ENCODE results near the gene ERCC6L. TPM values are rescaled to one million over a fixed set of nuclear protein-coding genes. Genes with fewer than 3 reads are reported as not detected.

ERCC6L gene
- total and polyA plus RNA-seq, 7 experiments from 2014 or later: 0.11 to 6.6 (median 0.22) TPM

DNA sequence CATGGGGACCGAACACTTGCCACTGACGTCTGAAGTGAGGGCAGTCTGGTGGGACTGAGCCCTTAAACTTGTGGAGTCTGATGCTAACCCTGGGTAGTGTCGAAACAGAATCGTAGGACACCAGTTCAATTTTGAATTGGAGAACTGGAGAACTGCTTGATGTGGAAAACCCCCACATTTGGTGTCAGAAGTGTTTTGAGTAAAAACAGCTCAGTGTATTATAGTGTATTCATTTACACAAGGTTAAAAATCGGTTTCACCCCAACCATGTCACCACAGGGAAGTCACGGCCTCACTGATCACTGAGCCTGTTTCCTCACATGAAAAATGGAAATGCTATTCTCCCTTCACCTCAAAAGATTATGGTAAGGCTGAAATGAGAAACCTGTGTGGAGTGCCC lies 35.4 kb downstream of the ERCC6L start:
- H3K36me3 Mint-ChIP-seq: peaks cover 0 to 20% (median 17%) of the 10 kb centered on the region in 5 donors
- Histone ChIP-seq H3K27ac (ENCODE audit: low read depth, low read length) (no peak overlapping the region), H3K36me3 (ENCODE audit: control insufficient read depth in 2 of 3, insufficient read depth in 3 of 3, low read length in 3 of 3) (peaks cover 0 to 5% (median 0%) of the 10 kb centered on the region in 3 experiments), H3K4me3 (ENCODE audit: low read length) (no peak overlapping the region), H3K27me3 (ENCODE audit: control insufficient read depth in 2 of 2, insufficient read depth in 2 of 2, low read length in 2 of 2) (no peaks in the 10 kb centered on the region), H3K9me3 (ENCODE audit: control insufficient read depth in 2 of 3, low read length in 3 of 3) (no peaks in the 10 kb centered on the region), H3K4me1 (ENCODE audit: control insufficient read depth in 2 of 2, insufficient read depth in 2 of 2, low read length in 2 of 2) (no peaks in the 10 kb centered on the region)
- H3K27me3 Mint-ChIP-seq: no peaks in the 10 kb centered on the region
- CTCF ChIA-PET: no interaction called here
- POLR2A ChIA-PET: no interaction called here
- H3K4me1 Mint-ChIP-seq: peaks cover 0 to 4% (median 0%) of the 10 kb centered on the region in 7 donors
- no peak overlapping the region for H3K27ac Mint-ChIP-seq
- H3K4me3 Mint-ChIP-seq: no peak overlapping the region
- DNase-seq: no peak
- intact Hi-C loops (cut with micrococcal nuclease): no loop called here
- ATAC-seq: no peak
- H3K9me3 Mint-ChIP-seq: no peaks in the 10 kb centered on the region

DNA sequence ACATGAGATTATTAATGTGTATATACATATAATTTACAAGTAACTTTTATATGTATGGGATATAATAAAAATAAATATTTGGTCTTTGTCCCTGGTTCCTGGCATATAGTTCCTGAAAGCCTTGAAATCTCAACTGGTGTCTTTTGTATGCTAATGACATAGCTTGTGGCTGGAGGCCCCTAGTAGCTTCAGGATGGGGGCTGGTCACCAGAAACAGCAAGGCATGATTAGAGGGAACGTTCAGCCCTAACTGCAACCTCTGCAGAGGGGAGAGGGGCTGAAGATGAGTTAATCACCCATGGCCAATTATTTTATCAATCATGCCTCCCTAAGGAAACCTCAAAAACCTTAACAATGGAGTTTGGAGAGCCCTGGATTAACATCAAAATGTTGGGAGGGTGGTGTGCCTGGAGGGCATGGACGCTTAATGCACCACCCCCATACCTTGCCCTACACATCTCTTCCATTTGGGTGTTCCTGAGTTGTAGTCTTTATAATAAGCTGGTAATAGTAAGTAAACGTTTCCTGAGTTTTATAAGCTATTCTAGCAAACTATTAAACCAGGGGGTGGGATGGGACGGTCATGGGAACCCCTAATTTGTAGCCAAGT lies 35.9 kb downstream of the ERCC6L start:
- no peaks in the 10 kb centered on the region for H3K9me3 Mint-ChIP-seq
- intact Hi-C loops (cut with micrococcal nuclease): no loop called here
- ChIA-PET CTCF (no interaction called here), POLR2A (no interaction called here)
- Histone ChIP-seq H3K4me3 (ENCODE audit: low read length) (no peak overlapping the region), H3K4me1 (ENCODE audit: control insufficient read depth in 2 of 2, insufficient read depth in 2 of 2, low read length in 2 of 2) (no peaks in the 10 kb centered on the region), H3K27ac (ENCODE audit: low read depth, low read length) (no peak overlapping the region), H3K27me3 (ENCODE audit: control insufficient read depth in 2 of 2, insufficient read depth in 2 of 2, low read length in 2 of 2) (no peaks in the 10 kb centered on the region), H3K9me3 (ENCODE audit: control insufficient read depth in 2 of 3, low read length in 3 of 3) (no peaks in the 10 kb centered on the region), H3K36me3 (ENCODE audit: control insufficient read depth in 2 of 3, insufficient read depth in 3 of 3, low read length in 3 of 3) (peaks cover 0 to 8% (median 0%) of the 10 kb centered on the region in 3 experiments)
- H3K27me3 Mint-ChIP-seq: no peaks in the 10 kb centered on the region
- no peak overlapping the region for H3K4me3 Mint-ChIP-seq
- DNase-seq (no peak), ATAC-seq (no peak)
- H3K36me3 Mint-ChIP-seq: peaks cover 0 to 22% (median 15%) of the 10 kb centered on the region in 5 donors
- peaks cover 0 to 4% (median 0%) of the 10 kb centered on the region in 7 donors for H3K4me1 Mint-ChIP-seq
- H3K27ac Mint-ChIP-seq: no peak overlapping the region

DNA sequence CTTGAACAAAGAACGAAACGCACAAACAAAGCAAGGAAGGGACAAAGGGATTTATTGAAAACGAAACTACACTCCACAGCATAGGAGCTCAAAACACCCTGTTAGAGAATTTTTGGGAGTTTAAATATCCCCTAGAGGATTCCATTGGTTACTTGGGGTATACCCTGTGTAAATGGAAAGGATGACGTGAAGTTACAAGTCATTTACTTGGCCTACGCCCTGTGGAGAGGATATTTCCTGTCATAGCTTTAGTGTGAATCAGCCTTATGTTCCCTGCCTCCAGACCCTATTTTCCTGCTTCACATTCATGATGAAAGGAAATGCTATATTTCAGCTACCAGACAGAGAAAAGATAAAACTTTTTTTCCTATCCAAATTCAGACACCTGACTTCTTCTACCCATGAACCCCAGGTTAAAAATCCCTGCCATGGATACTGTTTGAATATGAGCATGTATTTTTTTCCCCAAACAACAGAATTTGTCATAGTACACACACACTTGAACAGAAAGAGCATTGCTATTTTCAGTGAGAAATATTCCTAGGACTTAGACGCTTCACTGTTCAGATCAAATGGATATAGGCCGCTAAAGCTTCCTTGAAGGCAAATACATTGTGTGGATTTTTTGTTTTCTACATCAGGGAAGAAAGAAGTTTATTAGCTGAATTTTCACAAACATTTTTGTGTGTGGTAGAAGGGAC lies 36.8 kb downstream of the ERCC6L start:
- Mint-ChIP-seq H3K27me3 (no peaks in the 10 kb centered on the region), H3K4me3 (no peak overlapping the region), H3K27ac (peak overlapping the region in 1 of 9 donors; percentile 62), H3K36me3 (peaks cover 0 to 17% (median 14%) of the 10 kb centered on the region in 5 donors), H3K4me1 (peaks cover 0 to 4% (median 0%) of the 10 kb centered on the region in 7 donors), H3K9me3 (no peaks in the 10 kb centered on the region)
- Histone ChIP-seq H3K27ac (ENCODE audit: low read depth, low read length) (no peak overlapping the region), H3K4me3 (ENCODE audit: low read length) (no peak overlapping the region), H3K4me1 (ENCODE audit: control insufficient read depth in 2 of 2, insufficient read depth in 2 of 2, low read length in 2 of 2) (no peaks in the 10 kb centered on the region), H3K9me3 (ENCODE audit: control insufficient read depth in 2 of 3, low read length in 3 of 3) (no peaks in the 10 kb centered on the region), H3K27me3 (ENCODE audit: control insufficient read depth in 2 of 2, insufficient read depth in 2 of 2, low read length in 2 of 2) (no peaks in the 10 kb centered on the region), H3K36me3 (ENCODE audit: control insufficient read depth in 2 of 3, insufficient read depth in 3 of 3, low read length in 3 of 3) (peaks cover 0 to 8% (median 0%) of the 10 kb centered on the region in 3 experiments)
- DNase-seq: no peak
- intact Hi-C loops (cut with micrococcal nuclease): no loop called here
- ChIA-PET POLR2A (no interaction called here), CTCF (no interaction called here)
- no peak for ATAC-seq

DNA sequence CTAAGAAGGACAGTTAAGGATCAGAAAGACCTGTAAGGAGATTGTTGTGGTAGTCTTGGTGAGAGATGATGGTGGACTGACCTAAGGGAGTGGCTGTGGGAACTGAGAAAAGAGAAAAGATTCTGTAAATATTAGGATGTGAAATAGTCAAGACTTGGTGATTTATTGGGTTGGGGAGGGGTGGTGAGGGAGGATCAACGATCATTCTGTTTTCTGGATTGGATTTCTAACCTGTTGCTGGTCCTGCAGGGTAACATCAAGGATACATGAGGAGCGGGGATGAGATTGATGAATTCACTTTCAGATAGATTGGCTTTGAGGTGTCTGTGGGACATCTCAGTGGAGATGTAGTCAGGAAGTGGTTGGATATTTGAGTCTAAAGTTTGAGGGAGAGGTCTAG lies 55.9 kb downstream of the ERCC6L start:
- Histone ChIP-seq H3K36me3 (ENCODE audit: control insufficient read depth in 2 of 3, insufficient read depth in 3 of 3, low read length in 3 of 3) (no peaks in the 10 kb centered on the region), H3K9me3 (ENCODE audit: control insufficient read depth in 2 of 3, low read length in 3 of 3) (no peaks in the 10 kb centered on the region), H3K27ac (ENCODE audit: low read depth, low read length) (no peak overlapping the region), H3K27me3 (ENCODE audit: control insufficient read depth in 2 of 2, insufficient read depth in 2 of 2, low read length in 2 of 2) (no peaks in the 10 kb centered on the region), H3K4me3 (ENCODE audit: low read length) (no peak overlapping the region), H3K4me1 (ENCODE audit: control insufficient read depth in 2 of 2, insufficient read depth in 2 of 2, low read length in 2 of 2) (peaks cover 8 to 19% of the 10 kb centered on the region in 2 donors)
- peaks cover 0 to 11% (median 4%) of the 10 kb centered on the region in 5 donors for H3K36me3 Mint-ChIP-seq
- no peaks in the 10 kb centered on the region for H3K9me3 Mint-ChIP-seq
- H3K4me3 Mint-ChIP-seq: no peak overlapping the region
- ATAC-seq (no peak), DNase-seq (no peak)
- POLR2A ChIA-PET: interaction anchor here (0.6 to 0.7 kb wide), 2 partner anchors 275 to 601 kb away, joined by 3 to 6 read pairs; no protein-coding TSS in a partner anchor
- H3K27ac Mint-ChIP-seq: no peak overlapping the region
- H3K4me1 Mint-ChIP-seq: peaks cover 4 to 28% (median 16%) of the 10 kb centered on the region in 7 donors
- H3K27me3 Mint-ChIP-seq: no peaks in the 10 kb centered on the region
- CTCF ChIA-PET: no interaction called here
- intact Hi-C loops (cut with micrococcal nuclease): loop anchor here (5.0 to 10.0 kb wide), 4 partner anchors 51 to 92 kb away; partner anchors contain the start of genes ERCC6L (in 1 of the 2), RPS4X (in 1 of the 2) and RTL5 (in 1 of the 2)

DNA sequence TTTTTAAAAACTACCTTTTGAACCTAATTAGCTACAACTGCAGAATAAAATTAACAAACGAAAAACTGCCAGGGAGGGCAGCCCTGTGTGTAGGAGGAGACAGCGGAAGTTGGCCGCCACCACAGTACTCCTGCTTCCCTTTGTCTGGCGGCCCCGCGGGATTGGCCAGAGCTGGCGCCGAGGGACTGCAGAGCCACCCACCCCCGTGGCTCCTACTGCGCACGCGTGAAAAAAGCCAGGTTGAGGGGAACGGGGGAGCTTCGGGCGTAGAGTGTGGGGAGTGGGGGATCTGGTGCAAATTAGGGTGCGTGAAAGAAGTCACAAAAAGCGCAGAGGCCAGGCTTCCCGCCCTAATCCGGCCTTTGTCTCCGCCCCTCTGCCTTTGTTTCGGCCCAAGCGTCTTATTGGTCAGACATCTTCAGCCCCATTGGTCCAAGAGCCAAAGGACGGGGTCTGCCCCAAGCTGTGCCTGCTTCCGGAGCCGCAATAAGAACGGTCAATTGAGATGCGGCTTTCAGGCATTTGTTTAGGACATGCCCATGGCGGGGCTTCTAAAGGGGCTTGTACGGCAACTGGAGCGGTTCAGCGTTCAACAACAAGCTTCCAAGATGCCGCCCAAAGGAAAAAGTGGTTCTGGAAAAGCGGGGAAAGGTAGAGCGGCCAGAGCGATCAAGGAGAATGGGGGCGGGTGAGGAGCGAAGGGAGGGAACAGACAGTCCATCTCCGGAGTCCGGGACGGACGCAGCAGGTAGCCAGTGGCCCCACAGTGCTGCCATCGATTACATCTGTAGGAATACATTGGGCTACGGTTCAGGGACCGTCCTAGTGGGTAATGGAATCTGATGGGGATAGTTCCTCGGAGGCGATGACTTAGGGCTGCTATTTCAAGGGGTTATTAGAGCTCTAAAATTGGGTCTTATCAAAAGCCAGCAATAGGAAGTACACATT lies 57.4 kb downstream of the ERCC6L start, which contains the start of gene PIN4:
Gene PIN4, plus strand, starts transcription at position 580 of the 948 bp plus-strand sequence. Its CDS starts 29 bp downstream, at position 609.
- intact Hi-C loops (cut with micrococcal nuclease): loop anchor here (1.0 to 10.0 kb wide), 10 partner anchors 12 to 392 kb away; partner anchors contain the start of genes ERCC6L (in 2 of the 2), RPS4X (in 2 of the 2) and RTL5 (in 1 of the 2)
- CTCF ChIA-PET: interaction anchor here (0.6 to 1.6 kb wide), 3 partner anchors 12 to 96 kb away, joined by 3 to 4 read pairs (median 4); partner anchors contain the start of gene RPS4X
- H3K27me3 ChIP-seq (ENCODE audit: control insufficient read depth in 2 of 2, insufficient read depth in 2 of 2, low read length in 2 of 2): no peaks in the 10 kb centered on the region
- ATAC-seq (peak; percentile 94), DNase-seq (peak; percentile 55 to 83 (median 77))
- H3K9me3 ChIP-seq (ENCODE audit: control insufficient read depth in 2 of 3, low read length in 3 of 3): no peaks in the 10 kb centered on the region
- H3K4me1 Mint-ChIP-seq: peaks cover 4 to 24% (median 16%) of the 10 kb centered on the region in 7 donors
- H3K4me3 Mint-ChIP-seq: no peak within 1 kb of the TSS
- H3K36me3 ChIP-seq (ENCODE audit: control insufficient read depth in 2 of 3, insufficient read depth in 3 of 3, low read length in 3 of 3): no peaks in the 10 kb centered on the region
- peak within 1 kb of the TSS in 1 of 9 donors; percentile 4 for H3K27ac Mint-ChIP-seq
- no peaks in the 10 kb centered on the region for H3K9me3 Mint-ChIP-seq
- POLR2A ChIA-PET: interaction anchor here (1.0 to 2.4 kb wide), 8 partner anchors 9 to 125 kb away, joined by 3 to 12 read pairs (median 3); partner anchors contain the start of gene RPS4X
- peaks cover 0 to 8% (median 4%) of the 10 kb centered on the region in 5 donors for H3K36me3 Mint-ChIP-seq
- H3K4me3 ChIP-seq (ENCODE audit: low read length): peak within 1 kb of the TSS; percentile 65
- H3K4me1 ChIP-seq (ENCODE audit: control insufficient read depth in 2 of 2, insufficient read depth in 2 of 2, low read length in 2 of 2): peaks cover 8 to 19% of the 10 kb centered on the region in 2 donors
- peak within 1 kb of the TSS; percentile 74 for H3K27ac ChIP-seq (ENCODE audit: low read depth, low read length)
- no peaks in the 10 kb centered on the region for H3K27me3 Mint-ChIP-seq

DNA sequence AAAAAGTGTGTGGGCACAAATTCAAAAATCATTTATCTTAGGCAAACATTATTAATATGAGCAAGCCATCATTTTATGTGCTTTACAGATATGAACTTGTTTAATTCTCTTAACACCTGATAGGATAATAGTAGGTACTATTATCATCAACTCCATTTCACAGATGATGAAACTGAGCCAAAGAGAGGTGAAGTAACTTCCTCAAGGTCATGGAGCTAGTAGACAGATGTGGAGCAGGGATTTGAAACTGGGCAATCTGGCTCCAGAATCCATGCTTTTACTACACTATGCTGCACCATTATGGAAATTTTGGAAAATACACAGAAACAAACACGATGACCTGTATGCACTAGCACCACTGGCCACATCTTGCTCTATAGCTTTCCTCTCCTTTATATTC lies 58.3 kb downstream of the ERCC6L start:
- Mint-ChIP-seq H3K9me3 (no peaks in the 10 kb centered on the region), H3K36me3 (peaks cover 0 to 5% (median 3%) of the 10 kb centered on the region in 5 donors), H3K27me3 (peaks cover 0 to 4% (median 0%) of the 10 kb centered on the region in 5 donors), H3K4me3 (peak overlapping the region in 2 of 10 donors; percentile 26 to 52), H3K27ac (peak overlapping the region in 7 of 9 donors; percentile 2 to 77 (median 21)), H3K4me1 (peaks cover 4 to 18% (median 16%) of the 10 kb centered on the region in 7 donors)
- ChIA-PET CTCF (interaction anchor here (1.6 kb wide), 1 partner anchor 96 kb away, joined by 4 read pairs; the partner anchor contains the start of gene RPS4X), POLR2A (interaction anchor here (1.2 to 2.4 kb wide), 4 partner anchors 8 to 97 kb away, joined by 3 to 12 read pairs (median 6); partner anchors contain the start of gene RPS4X)
- Histone ChIP-seq H3K36me3 (ENCODE audit: control insufficient read depth in 2 of 3, insufficient read depth in 3 of 3, low read length in 3 of 3) (no peaks in the 10 kb centered on the region), H3K27ac (ENCODE audit: low read depth, low read length) (peak overlapping the region; percentile 74), H3K4me1 (ENCODE audit: control insufficient read depth in 2 of 2, insufficient read depth in 2 of 2, low read length in 2 of 2) (peaks cover 8 to 19% of the 10 kb centered on the region in 2 donors), H3K9me3 (ENCODE audit: control insufficient read depth in 2 of 3, low read length in 3 of 3) (no peaks in the 10 kb centered on the region), H3K27me3 (ENCODE audit: control insufficient read depth in 2 of 2, insufficient read depth in 2 of 2, low read length in 2 of 2) (no peaks in the 10 kb centered on the region), H3K4me3 (ENCODE audit: low read length) (peak overlapping the region; percentile 65)
- intact Hi-C loops (cut with micrococcal nuclease): loop anchor here (2.0 to 10.0 kb wide), 7 partner anchors 40 to 162 kb away; partner anchors contain the start of genes ERCC6L (in 2 of the 2), RPS4X (in 1 of the 2) and RTL5 (in 1 of the 2)
- ATAC-seq (no peak), DNase-seq (no peak)

Measured in naive thymus-derived CD4-positive, alpha-beta T cell (primary cell).